ENCODE measurements around the gene LCAT.

- TF ChIP-seq POLR2A (IDR thresholded peaks at IDR 0.05) (no peak), CTCF (IDR thresholded peaks at IDR 0.05) (no peak)
Measured at GRCh38 chr16:67946128-67946569, 2.2 kb upstream of the LCAT start.
